GM12878 (cell line): ENCODE results near the gene PCDHA10. TPM values are rescaled to one million over a fixed set of nuclear protein-coding genes. Genes with fewer than 3 reads are reported as not detected.

Experiments
- ATAC-seq: fragments of 200-7000 bp; cut with Tn5 transposase; 3 replicates; pipeline ENCODE4 v1.9.1; 2020; ENCODE audit warnings: mild to moderate bottlenecking, moderate library complexity
- BruUV-seq: library from RNA; stranded (reverse); fragments of 400-500 nt; replicated peaks from 2 replicates; lab custom pipeline; 2021; lab: Mats Ljungman, UMichigan
- CTCF ChIA-PET: fragments of 300-600 bp; sonication (Branson Sonifier 250); formaldehyde crosslinking; extraction: SDS; loops from one replicate; lab custom pipeline; 2021; ENCODE audit warnings: inconsistent platforms; lab: Yijun Ruan, JAX
- POLR2A ChIA-PET: fragments of 350-600 bp; formaldehyde crosslinking; extraction: SDS; loops from one replicate; lab custom pipeline; 2021; ENCODE audit warnings: inconsistent platforms; lab: Charles Lee
- RAD21 ChIA-PET: fragments of 300-600 bp; sonication (Branson Sonifier 250); formaldehyde crosslinking; loops from one replicate; lab custom pipeline; 2023; ENCODE audit warnings: antibody characterized with exemption; ENCODE audit not compliant: unreplicated experiment; lab: Charles Lee
- SMC1A ChIA-PET: fragments of 300-600 bp; sonication (Branson Sonifier 250); formaldehyde crosslinking; loops from one replicate; lab custom pipeline; 2023; ENCODE audit not compliant: unreplicated experiment, uncharacterized antibody; lab: Charles Lee
- DNase-seq: peaks from one replicate; pipeline ENCODE4 v3.0.0-alpha.2; 2011; ENCODE audit warnings: low read depth, low spot score
- FAIRE-seq: peaks from 3 replicates; lab custom pipeline; 2011; peaks lifted over from hg19 to GRCh38; lab: Jason Lieb, UNC
- H2AFZ ChIP-seq: 2 replicates; pipeline ENCODE4 v1.6.0; 2011; ENCODE audit warnings: low read depth, low read length, control low read depth; ENCODE audit not compliant: control insufficient read depth
- H3K27ac ChIP-seq: 2 replicates; pipeline ENCODE4 v1.5.1; 2011; ENCODE audit warnings: control low read depth; ENCODE audit not compliant: control insufficient read depth, insufficient read depth
- H3K27me3 ChIP-seq, 2 experiments: replicated peaks in 1 of 2; 2 replicates each; pipeline versions ENCODE4 v1.6.0 to v1.6.1; 2011; ENCODE audit warnings: low read length in 1 of 2; ENCODE audit not compliant: control insufficient read depth in 2 of 2, insufficient read depth in 2 of 2
- H3K36me3 ChIP-seq, 2 experiments: 2 replicates each; pipeline ENCODE4 v1.5.1; 2011; ENCODE audit warnings: low read length in 1 of 2; ENCODE audit not compliant: control insufficient read depth in 2 of 2, insufficient read depth in 2 of 2
- H3K4me1 ChIP-seq: 2 replicates; pipeline ENCODE4 v1.6.1; 2011; ENCODE audit warnings: mild to moderate bottlenecking, low read length, moderate library complexity, mixed read lengths; ENCODE audit not compliant: control insufficient read depth, insufficient read depth
- H3K4me2 ChIP-seq: 2 replicates; pipeline ENCODE4 v1.6.0; 2011; ENCODE audit warnings: control low read depth; ENCODE audit not compliant: control insufficient read depth, insufficient read depth
- H3K4me3 ChIP-seq: fragments of 200-600 bp; sonication (generic); 2 replicates; pipeline ENCODE4 v1.5.1; 2016
- H3K79me2 ChIP-seq: 2 replicates; pipeline ENCODE4 v1.6.0; 2011; ENCODE audit warnings: low read length; ENCODE audit not compliant: control insufficient read depth, insufficient read depth
- H3K9ac ChIP-seq: 2 replicates; pipeline ENCODE4 v1.8.0; 2011; ENCODE audit warnings: low read length, control low read depth, mixed read lengths; ENCODE audit not compliant: control insufficient read depth, insufficient read depth
- H3K9me3 ChIP-seq: replicated peaks from 3 replicates; pipeline ENCODE4 v1.5.1; 2011; ENCODE audit warnings: mild to moderate bottlenecking, low read length; ENCODE audit not compliant: control insufficient read depth, insufficient read depth
- H4K20me1 ChIP-seq: 2 replicates; pipeline ENCODE4 v1.6.0; 2011; ENCODE audit not compliant: control insufficient read depth, insufficient read depth
- CTCF ChIP-seq, 3 experiments: IDR thresholded peaks in 2 of 3; conservative IDR thresholded peaks in 1 of 3; 2 replicates each; pipeline ENCODE4 v1.5.1; 2011; ENCODE audit warnings: low read depth in 3 of 3, low read length in 3 of 3, mild to moderate bottlenecking in 3 of 3, control low read depth in 2 of 3, moderate library complexity in 2 of 3, inconsistent platforms in 1 of 3, mixed read lengths in 1 of 3; ENCODE audit not compliant: control insufficient read depth in 2 of 3, insufficient read depth in 1 of 3; ENCODE audit errors: extremely low read depth in 1 of 3
- USF2 ChIP-seq: IDR thresholded peaks from 2 replicates; pipeline ENCODE4 v1.6.1; 2011; ENCODE audit warnings: low read depth, low read length, improper control_type of control experiment, borderline replicate concordance
- WGBS: methylation state at CpG from one replicate; pipeline ENCODE4 v1.1.6; 2016; ENCODE audit warnings: low lambda C conversion rate; ENCODE audit not compliant: insufficient replicate concordance, insufficient coverage; ENCODE audit errors: missing lambda C conversion rate; 5-methylcytosine and 5-hydroxymethylcytosine counted together
- in situ Hi-C: fragments of 300-500 bp; cut with MboI; formaldehyde crosslinking; loops from 9 replicates; pipeline ENCODE4 v1.14.3; 2018; ENCODE audit warnings: mixed read lengths
- intact Hi-C: fragments of 100-400 bp; cut with micrococcal nuclease; formaldehyde crosslinking; loops from one replicate; pipeline ENCODE4 v1.14.2; 2022; ENCODE audit not compliant: unreplicated experiment
- polyA plus RNA-seq, 11 experiments: library from polyadenylated mRNA; depleted of rRNA in 4 of 11; unstranded in 6 of 11; stranded (reverse) in 5 of 11; fragments of >200 nt; fragmentation: Nextera tagmentation in 4 of 11; fragmentation: Illumina TruSeq in 1 of 11; extraction: Ambion mirVana in 4 of 11; extraction: Trizol in 1 of 11; gene quantifications; 1 replicate in 1 of 11; 2 replicates in 10 of 11; pipeline versions ENCODE4 v1.2.1 to v1.2.3, GENCODE V29; 2011 to 2016; ENCODE audit warnings: inconsistent platforms in 2 of 11, missing spikeins in 2 of 11, low read depth in 1 of 11
- total RNA-seq, 4 experiments: library from RNA; depleted of rRNA in 3 of 4; stranded (reverse); fragments of >200 nt in 3 of 4; fragmentation: Illumina TruSeq in 1 of 4; extraction: Trizol in 1 of 4; gene quantifications; 2 replicates each; pipeline versions ENCODE4 v1.2.1 to v1.2.3, GENCODE V29; 2013 to 2021

Gene PCDHA10
- total and polyA plus RNA-seq, 10 of the 15 experiments (the other 5 are each of a cell fraction or from before 2014, with no cell fraction given) = 0.01 to 0.06 (median 0.03) TPM; not detected in 5

GRCh38 chr5:140840978-140841962 is 14.4 kb upstream of the PCDHA10 start, which contains the start of gene PCDHA8:
PCDHA8 (plus strand) TSS chr5:140841187; CDS start chr5:140841322, 135 bp downstream.
- no peaks in the 10 kb centered on the region; the same call in 2 of the 3 replicates for H3K9me3 ChIP-seq
- H3K36me3 ChIP-seq = no peaks in the 10 kb centered on the region
- no peak within 1 kb of the TSS for H3K27ac ChIP-seq
- DNase-seq (no peak), ATAC-seq (no peak), FAIRE-seq (no peak)
- H2AFZ ChIP-seq = no peak within 1 kb of the TSS
- no peak within 1 kb of the TSS for H3K9ac ChIP-seq
- no TSS peak for BruUV-seq
- no peaks in the 10 kb centered on the region for H3K4me1 ChIP-seq
- ChIA-PET RAD21 (no interaction called here), SMC1A (no interaction called here), CTCF (interaction anchor here (0.7 to 1.4 kb wide), 2 partner anchors 20 to 48 kb away, joined by 3 read pairs; partner anchors contain the start of gene PCDHA5), POLR2A (no interaction called here)
- no peak within 1 kb of the TSS for H3K4me3 ChIP-seq
- WGBS = 59% methylated on average over 35 of the region's 47 CpGs
- H4K20me1 ChIP-seq = no peaks in the 10 kb centered on the region
- H3K27me3 ChIP-seq = no peaks in the 10 kb centered on the region
- intact Hi-C loops (no loop called here), in situ Hi-C loops (no loop called here)
- no peaks in the 10 kb centered on the region for H3K79me2 ChIP-seq
- no peak within 1 kb of the TSS for H3K4me2 ChIP-seq
- TF ChIP-seq CTCF (IDR thresholded peaks at IDR 0.05 in 2 of 3, conservative IDR thresholded peaks at IDR 0.05 in 1 of 3; ENCODE audit: control insufficient read depth in 2 of 3, extremely low read depth in 1 of 3, insufficient read depth in 1 of 3, low read depth in 3 of 3, low read length in 3 of 3) = peak in 1 of 3 experiments; percentile 10; a peak in 1 of 6 replicates
- no peak for TF ChIP-seq USF2
